SK-N-SH treated with all-trans-retinoic acid at 6 μM for 48 hours (cell line): ENCODE data around the gene CTNNA3.

Source experiments
- CSDC2 ChIP-seq: fragments of 250-450 bp; sonication (Bioruptor Pico); IDR thresholded peaks from 2 replicates; pipeline ENCODE4 v1.5.0; 2020; ENCODE audit warnings: mild to moderate bottlenecking, moderate library complexity
- ISL1 ChIP-seq: fragments of 250-450 bp; sonication (Bioruptor Pico); IDR thresholded peaks from 2 replicates; pipeline ENCODE4 v2.1.2; 2022; ENCODE audit warnings: mild to moderate bottlenecking, moderate library complexity
- PPARA ChIP-seq: fragments of 250-450 bp; sonication (Bioruptor Pico); IDR thresholded peaks from 2 replicates; pipeline ENCODE4 v1.5.0; 2020; ENCODE audit warnings: mild to moderate bottlenecking, borderline replicate concordance

- no peak for TF ChIP-seq CSDC2
- TF ChIP-seq ISL1: no peak
- TF ChIP-seq PPARA: no peak
These were observed 678.8 kb downstream of the CTNNA3 start for GRCh38 chr10:67017218-67017617.
